Measurements from ENCODE around the gene TNNC2. TPM values are rescaled to one million over a fixed set of nuclear protein-coding genes. Genes with fewer than 3 reads are reported as not detected.

Gene TNNC2
- total RNA-seq, 1 experiment from 2014 or later, result 4.6 TPM

DNA sequence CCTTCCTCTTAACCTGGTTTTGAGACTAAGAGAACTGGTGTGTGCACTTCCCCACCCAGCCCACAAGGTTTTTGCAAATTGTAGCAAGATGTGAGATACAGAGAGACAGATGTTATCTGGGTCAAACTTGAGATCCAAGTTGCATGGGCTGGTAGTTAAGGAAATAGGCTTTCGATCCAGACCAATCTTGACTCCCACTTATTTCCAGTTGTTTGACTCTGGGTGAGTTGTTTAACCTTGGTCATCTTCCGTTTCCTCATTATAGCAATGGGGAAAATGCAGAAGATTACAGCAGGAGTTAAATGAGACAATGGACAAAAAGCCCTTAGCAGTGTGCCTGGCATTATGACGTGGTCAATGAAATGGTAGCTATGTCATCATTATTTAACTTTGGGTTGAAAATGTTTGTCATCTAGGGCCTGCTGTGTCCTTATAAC is 8.2 kb upstream of the TNNC2 start:
- Histone ChIP-seq H4K5ac (ENCODE audit: insufficient read length, low read depth, low read length) (no peak overlapping the region), H3K18ac (ENCODE audit: insufficient read length, low read depth, low read length) (no peak overlapping the region), H3K9ac (ENCODE audit: extremely low read depth, insufficient read length, low read length) (no peak overlapping the region), H2BK12ac (ENCODE audit: insufficient read length, low read depth, low read length) (no peak overlapping the region), H2AK5ac (ENCODE audit: insufficient read length, low read length) (no peak overlapping the region), H4K8ac (replicated peaks; ENCODE audit: insufficient read length, low read depth, low read length) (no peak overlapping the region), H4K20me1 (ENCODE audit: control insufficient read depth, insufficient read depth, insufficient read length) (no peaks in the 10 kb centered on the region), H2AFZ (ENCODE audit: low read length) (no peak overlapping the region), H3K9me3 (ENCODE audit: control insufficient read depth, low read depth, low read length) (no peaks in the 10 kb centered on the region), H4K91ac (ENCODE audit: insufficient read length, low read depth, low read length) (no peak overlapping the region), H3K4ac (ENCODE audit: low read depth, low read length) (no peak overlapping the region), H3K27ac (ENCODE audit: insufficient read length, low read depth, low read length) (no peak overlapping the region), H2BK120ac (ENCODE audit: low read depth, low read length, poor library complexity, severe bottlenecking) (no peak overlapping the region), H3K14ac (ENCODE audit: insufficient read depth, low read length) (no peak overlapping the region), H3K79me1 (ENCODE audit: insufficient read depth, low read depth, low read length, poor library complexity, severe bottlenecking) (peaks cover 5% of the 10 kb centered on the region), H3K4me1 (ENCODE audit: insufficient read depth, low read length) (peaks cover 4% of the 10 kb centered on the region; the same call in 1 of the 2 replicates), H2BK5ac (ENCODE audit: insufficient read length, low read length) (no peak overlapping the region), H2BK15ac (ENCODE audit: low read depth, low read length) (no peak overlapping the region), H3K79me2 (ENCODE audit: insufficient read depth, low read length) (no peaks in the 10 kb centered on the region), H3K56ac (ENCODE audit: insufficient read length, low read depth, low read length) (no peak overlapping the region), H3T11ph (ENCODE audit: low read length) (no peak overlapping the region), H2BK20ac (ENCODE audit: low read depth, low read length, poor library complexity, severe bottlenecking) (no peak overlapping the region), H3K23me2 (ENCODE audit: insufficient read length, low read depth, low read length, poor library complexity, severe bottlenecking) (peaks cover 9% of the 10 kb centered on the region), H3K4me2 (ENCODE audit: insufficient read depth, insufficient read length, low read length) (peak overlapping the region; percentile 80), H3K23ac (ENCODE audit: insufficient read length, low read depth, low read length) (no peak overlapping the region), H3K27me3 (ENCODE audit: insufficient read depth, low read length) (no peaks in the 10 kb centered on the region)
- DNase-seq, result no peak
- no peak overlapping the region for H3K27ac Mint-ChIP-seq
- H3K27me3 Mint-ChIP-seq (ENCODE audit: low read depth), result no peaks in the 10 kb centered on the region
- TF ChIP-seq, protein P1, sequence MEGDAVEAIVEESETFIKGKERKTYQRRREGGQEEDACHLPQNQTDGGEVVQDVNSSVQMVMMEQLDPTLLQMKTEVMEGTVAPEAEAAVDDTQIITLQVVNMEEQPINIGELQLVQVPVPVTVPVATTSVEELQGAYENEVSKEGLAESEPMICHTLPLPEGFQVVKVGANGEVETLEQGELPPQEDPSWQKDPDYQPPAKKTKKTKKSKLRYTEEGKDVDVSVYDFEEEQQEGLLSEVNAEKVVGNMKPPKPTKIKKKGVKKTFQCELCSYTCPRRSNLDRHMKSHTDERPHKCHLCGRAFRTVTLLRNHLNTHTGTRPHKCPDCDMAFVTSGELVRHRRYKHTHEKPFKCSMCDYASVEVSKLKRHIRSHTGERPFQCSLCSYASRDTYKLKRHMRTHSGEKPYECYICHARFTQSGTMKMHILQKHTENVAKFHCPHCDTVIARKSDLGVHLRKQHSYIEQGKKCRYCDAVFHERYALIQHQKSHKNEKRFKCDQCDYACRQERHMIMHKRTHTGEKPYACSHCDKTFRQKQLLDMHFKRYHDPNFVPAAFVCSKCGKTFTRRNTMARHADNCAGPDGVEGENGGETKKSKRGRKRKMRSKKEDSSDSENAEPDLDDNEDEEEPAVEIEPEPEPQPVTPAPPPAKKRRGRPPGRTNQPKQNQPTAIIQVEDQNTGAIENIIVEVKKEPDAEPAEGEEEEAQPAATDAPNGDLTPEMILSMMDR (conservative IDR thresholded peaks at IDR 0.05), result no peak
- H3K4me1 Mint-ChIP-seq, result peaks cover 23% of the 10 kb centered on the region in 2 experiments
- peaks cover 2 to 31% (median 29%) of the 10 kb centered on the region in 3 experiments; a peak in 6 of 7 replicates for H3K36me3 Mint-ChIP-seq (ENCODE audit: insufficient read depth in 1 of 3, low read depth in 3 of 3)
- peak overlapping the region; percentile 75 to 88; a peak in 2 of 5 replicates for H3K4me3 Mint-ChIP-seq
- no CpG with 5 or more reads among the region's 3 CpGs for WGBS (ENCODE audit: extremely low coverage, insufficient read length, low lambda C conversion rate)
- no peaks in the 10 kb centered on the region for H3K9me3 Mint-ChIP-seq

All from H9 (cell line).